AG09309 (cell line): ENCODE data around the gene ITGB4.

Source experiments
- DNase-seq: peaks from one replicate; pipeline ENCODE4 v3.0.0-alpha.2; 2010; ENCODE audit warnings: low read depth
- H3K4me3 ChIP-seq: 2 replicates; pipeline ENCODE4 v1.5.1; 2011; ENCODE audit warnings: mild to moderate bottlenecking, low read depth, low read length, moderate library complexity; ENCODE audit not compliant: control insufficient read depth
- CTCF ChIP-seq: IDR thresholded peaks from 2 replicates; pipeline ENCODE4 v1.5.1; 2011; ENCODE audit warnings: mild to moderate bottlenecking, low read depth, low read length, inconsistent platforms; ENCODE audit not compliant: insufficient read depth, control insufficient read depth; ENCODE audit errors: missing control alignments

Gene ITGB4

DNA sequence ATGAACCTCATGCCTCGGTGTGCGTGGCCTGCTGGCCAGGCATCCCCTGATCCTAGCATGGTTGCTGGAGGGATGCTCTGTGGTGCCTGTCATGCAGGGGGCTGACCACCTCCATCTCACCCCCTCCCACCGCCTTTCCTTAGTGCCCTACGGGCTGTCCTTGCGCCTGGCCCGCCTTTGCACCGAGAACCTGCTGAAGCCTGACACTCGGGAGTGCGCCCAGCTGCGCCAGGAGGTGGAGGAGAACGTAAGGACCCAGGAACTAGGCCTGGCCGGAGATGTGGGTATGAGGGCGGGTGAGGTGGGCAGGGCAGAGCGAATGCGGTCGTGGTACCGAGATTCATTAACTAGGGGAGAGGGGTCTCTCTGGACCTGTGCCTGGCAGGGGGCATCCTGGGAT lies 19.0 kb downstream of the ITGB4 start:
- H3K4me3 ChIP-seq: no peak overlapping the region
- no peak for DNase-seq
- no peak for TF ChIP-seq CTCF

DNA sequence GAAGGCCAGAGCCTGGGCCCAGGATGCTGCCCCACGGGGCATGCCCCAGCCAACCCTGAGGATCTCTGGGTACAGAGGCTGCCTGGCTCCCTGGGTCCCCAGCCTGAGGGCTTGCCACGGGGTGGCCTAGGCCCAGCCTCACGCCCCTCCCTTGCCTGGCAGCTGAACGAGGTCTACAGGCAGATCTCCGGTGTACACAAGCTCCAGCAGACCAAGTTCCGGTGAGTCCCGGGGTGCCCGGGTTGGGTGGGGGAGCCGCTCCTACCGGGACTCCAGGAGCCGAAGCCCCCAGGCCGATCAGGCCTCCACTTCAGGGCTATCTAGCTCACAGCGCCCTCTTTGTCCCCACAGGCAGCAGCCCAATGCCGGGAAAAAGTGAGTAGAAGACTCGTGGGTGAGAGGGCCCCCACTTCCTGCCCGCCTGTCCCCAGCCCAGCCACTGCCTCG lies 19.4 kb downstream of the ITGB4 start:
- no peak overlapping the region for H3K4me3 ChIP-seq
- DNase-seq: no peak
- no peak for TF ChIP-seq CTCF

DNA sequence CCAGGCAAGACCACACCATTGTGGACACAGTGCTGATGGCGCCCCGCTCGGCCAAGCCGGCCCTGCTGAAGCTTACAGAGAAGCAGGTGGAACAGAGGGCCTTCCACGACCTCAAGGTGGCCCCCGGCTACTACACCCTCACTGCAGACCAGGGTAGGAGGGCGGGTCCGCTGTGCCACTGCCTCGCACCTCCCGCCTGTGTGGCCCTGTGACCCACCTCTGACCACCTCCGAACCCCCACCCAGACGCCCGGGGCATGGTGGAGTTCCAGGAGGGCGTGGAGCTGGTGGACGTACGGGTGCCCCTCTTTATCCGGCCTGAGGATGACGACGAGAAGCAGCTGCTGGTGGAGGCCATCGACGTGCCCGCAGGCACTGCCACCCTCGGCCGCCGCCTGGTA lies 21.1 kb downstream of the ITGB4 start:
- H3K4me3 ChIP-seq: no peak overlapping the region
- DNase-seq: no peak
- TF ChIP-seq CTCF: no peak

GRCh38 chr17:75743625-75744206 lies 22.5 kb downstream of the ITGB4 start:
- TF ChIP-seq CTCF: no peak

DNA sequence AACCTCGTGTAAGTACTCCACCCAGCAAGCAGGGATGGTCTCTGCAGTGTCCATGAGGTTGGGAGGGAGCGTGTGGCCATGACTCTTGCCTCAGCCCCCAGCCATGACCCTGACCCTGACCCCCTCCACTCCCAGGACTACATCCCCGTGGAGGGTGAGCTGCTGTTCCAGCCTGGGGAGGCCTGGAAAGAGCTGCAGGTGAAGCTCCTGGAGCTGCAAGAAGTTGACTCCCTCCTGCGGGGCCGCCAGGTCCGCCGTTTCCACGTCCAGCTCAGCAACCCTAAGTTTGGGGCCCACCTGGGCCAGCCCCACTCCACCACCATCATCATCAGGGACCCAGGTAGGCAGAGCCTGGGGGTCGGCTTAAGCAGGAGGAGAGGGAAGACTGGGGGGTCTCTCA lies 27.4 kb downstream of the ITGB4 start:
- DNase-seq: no peak
- H3K4me3 ChIP-seq: no peak overlapping the region
- no peak for TF ChIP-seq CTCF

More at GRCh38 chr17:75743625-75744206, 22.5 kb downstream of the ITGB4 start:
- H3K4me3 ChIP-seq: no peak overlapping the region
- no peak for DNase-seq

DNA sequence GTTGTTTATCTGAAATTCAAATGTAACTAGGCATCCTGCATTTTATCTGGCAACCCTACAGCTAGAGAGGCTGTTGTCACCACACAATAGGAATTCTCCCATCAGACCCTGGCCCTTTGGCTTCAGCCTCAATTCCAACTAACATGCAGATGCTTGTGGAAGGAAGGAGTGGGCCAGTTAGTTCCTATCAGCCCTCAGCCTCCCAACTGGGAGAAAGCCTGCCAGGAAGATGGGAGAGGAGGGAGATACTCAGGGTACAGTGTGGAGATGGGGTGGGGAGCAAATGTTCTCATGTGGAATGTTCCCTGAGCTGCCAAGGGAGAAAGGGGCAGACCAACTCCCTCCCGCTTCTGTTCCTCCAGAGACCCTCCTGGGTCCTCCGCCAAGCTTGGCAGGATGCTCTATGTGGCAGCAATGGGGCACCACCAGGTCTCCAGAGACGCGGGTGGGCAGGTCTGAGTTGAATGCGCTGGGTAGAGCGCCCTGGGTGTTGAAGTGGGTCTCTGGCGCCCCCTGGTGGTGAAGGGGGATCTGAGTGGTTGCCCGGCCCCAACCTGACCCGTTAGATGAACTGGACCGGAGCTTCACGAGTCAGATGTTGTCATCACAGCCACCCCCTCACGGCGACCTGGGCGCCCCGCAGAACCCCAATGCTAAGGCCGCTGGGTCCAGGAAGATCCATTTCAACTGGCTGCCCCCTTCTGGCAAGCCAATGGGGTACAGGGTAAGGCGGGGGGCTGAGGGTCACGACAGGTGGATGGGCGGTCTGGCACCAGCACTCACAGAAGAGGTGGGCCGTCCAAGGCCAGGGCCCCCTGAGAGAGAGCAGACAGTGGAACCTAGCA lies 28.5 kb downstream of the ITGB4 start:
- DNase-seq: no peak
- TF ChIP-seq CTCF: peak; percentile 92
- H3K4me3 ChIP-seq: no peak overlapping the region
